Measurements from ENCODE around the gene OSBPL8. TPM values are rescaled to one million over a fixed set of nuclear protein-coding genes. Genes with fewer than 3 reads are reported as not detected.

OSBPL8 gene
- total and polyA plus RNA-seq, 2 donors (not counting 1 experiment from before 2014, with no cell fraction given) = 11.1 to 112 TPM

DNA sequence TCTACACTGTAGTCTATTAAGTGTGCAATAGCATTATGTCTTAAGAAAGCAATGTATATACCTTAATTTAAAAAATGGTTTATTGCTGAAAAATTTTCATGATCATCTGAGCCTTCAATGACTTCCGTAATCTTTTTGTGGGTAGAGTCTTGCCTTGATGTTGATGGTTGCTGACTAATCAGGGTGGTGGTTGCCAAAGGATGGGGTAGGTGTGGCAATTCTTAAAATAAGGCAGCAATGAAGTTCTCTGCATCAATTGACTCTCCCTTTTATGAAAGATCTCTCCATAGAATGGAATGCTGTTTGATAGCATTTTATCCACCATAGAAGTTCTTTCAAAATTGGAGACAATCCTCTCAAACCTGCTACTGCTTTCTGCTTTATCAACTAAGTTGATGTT is 252.5 kb downstream of the OSBPL8 start:
- Histone ChIP-seq H3K9me3 (ENCODE audit: control extremely low read depth in 1 of 3, control insufficient read depth in 2 of 3, insufficient read depth in 1 of 3, low read length in 2 of 3) (no peaks in the 10 kb centered on the region), H3K36me3 (replicated peaks in 1 of 2; ENCODE audit: control extremely low read depth in 1 of 2, control insufficient read depth in 1 of 2, extremely low read depth in 1 of 2, insufficient read depth in 2 of 2, low read length in 1 of 2) (no peaks in the 10 kb centered on the region), H3K4me1 (ENCODE audit: control insufficient read depth in 2 of 2, insufficient read depth in 2 of 2, low read length in 2 of 2) (no peaks in the 10 kb centered on the region), H3K79me2 (ENCODE audit: control insufficient read depth, insufficient read depth, low read length) (no peaks in the 10 kb centered on the region), H3K4me2 (replicated peaks; ENCODE audit: low read depth, low read length, poor library complexity, severe bottlenecking) (no peak overlapping the region), H2AFZ (ENCODE audit: insufficient read depth, low read depth, low read length, poor library complexity, severe bottlenecking) (no peak overlapping the region), H3K9ac (ENCODE audit: low read length) (no peak overlapping the region), H3K27me3 (replicated peaks in 1 of 4; ENCODE audit: control extremely low read depth in 1 of 4, control insufficient read depth in 3 of 4, insufficient read depth in 4 of 4, low read length in 3 of 4) (peaks cover 0 to 9% (median 0%) of the 10 kb centered on the region in 4 experiments), H3K4me3 (ENCODE audit: control extremely low read depth in 1 of 5, extremely low read depth in 1 of 5, insufficient read depth in 1 of 5, low read depth in 2 of 5, low read length in 4 of 5) (no peak overlapping the region), H3K27ac (ENCODE audit: low read length in 2 of 2) (no peak overlapping the region), H4K20me1 (ENCODE audit: control insufficient read depth, insufficient read depth, low read length, poor library complexity, severe bottlenecking) (no peaks in the 10 kb centered on the region)
- no peak overlapping the region for H3K27ac Mint-ChIP-seq
- H3K4me1 Mint-ChIP-seq = no peaks in the 10 kb centered on the region
- no peak overlapping the region for H3K4me3 Mint-ChIP-seq
- intact Hi-C loops (cut with micrococcal nuclease) = no loop called here
- POLR2A ChIA-PET = no interaction called here
- ATAC-seq (ENCODE audit: low read depth) (no peak), DNase-seq (no peak)
- H3K9me3 Mint-ChIP-seq (ENCODE audit: insufficient read depth) = no peaks in the 10 kb centered on the region
- TF ChIP-seq EZH2 (IDR thresholded peaks at IDR 0.05; ENCODE audit: borderline replicate concordance, insufficient read depth, low read depth, low read length, poor library complexity, severe bottlenecking) = no peak
- TF ChIP-seq, protein P1, sequence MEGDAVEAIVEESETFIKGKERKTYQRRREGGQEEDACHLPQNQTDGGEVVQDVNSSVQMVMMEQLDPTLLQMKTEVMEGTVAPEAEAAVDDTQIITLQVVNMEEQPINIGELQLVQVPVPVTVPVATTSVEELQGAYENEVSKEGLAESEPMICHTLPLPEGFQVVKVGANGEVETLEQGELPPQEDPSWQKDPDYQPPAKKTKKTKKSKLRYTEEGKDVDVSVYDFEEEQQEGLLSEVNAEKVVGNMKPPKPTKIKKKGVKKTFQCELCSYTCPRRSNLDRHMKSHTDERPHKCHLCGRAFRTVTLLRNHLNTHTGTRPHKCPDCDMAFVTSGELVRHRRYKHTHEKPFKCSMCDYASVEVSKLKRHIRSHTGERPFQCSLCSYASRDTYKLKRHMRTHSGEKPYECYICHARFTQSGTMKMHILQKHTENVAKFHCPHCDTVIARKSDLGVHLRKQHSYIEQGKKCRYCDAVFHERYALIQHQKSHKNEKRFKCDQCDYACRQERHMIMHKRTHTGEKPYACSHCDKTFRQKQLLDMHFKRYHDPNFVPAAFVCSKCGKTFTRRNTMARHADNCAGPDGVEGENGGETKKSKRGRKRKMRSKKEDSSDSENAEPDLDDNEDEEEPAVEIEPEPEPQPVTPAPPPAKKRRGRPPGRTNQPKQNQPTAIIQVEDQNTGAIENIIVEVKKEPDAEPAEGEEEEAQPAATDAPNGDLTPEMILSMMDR (IDR thresholded peaks at IDR 0.05) = no peak
- WGBS (ENCODE audit: insufficient coverage) = 100% methylated on average over 1 of the region's 1 CpG
- CTCF ChIA-PET = no interaction called here
- H3K27me3 Mint-ChIP-seq = peaks cover 12% of the 10 kb centered on the region

DNA sequence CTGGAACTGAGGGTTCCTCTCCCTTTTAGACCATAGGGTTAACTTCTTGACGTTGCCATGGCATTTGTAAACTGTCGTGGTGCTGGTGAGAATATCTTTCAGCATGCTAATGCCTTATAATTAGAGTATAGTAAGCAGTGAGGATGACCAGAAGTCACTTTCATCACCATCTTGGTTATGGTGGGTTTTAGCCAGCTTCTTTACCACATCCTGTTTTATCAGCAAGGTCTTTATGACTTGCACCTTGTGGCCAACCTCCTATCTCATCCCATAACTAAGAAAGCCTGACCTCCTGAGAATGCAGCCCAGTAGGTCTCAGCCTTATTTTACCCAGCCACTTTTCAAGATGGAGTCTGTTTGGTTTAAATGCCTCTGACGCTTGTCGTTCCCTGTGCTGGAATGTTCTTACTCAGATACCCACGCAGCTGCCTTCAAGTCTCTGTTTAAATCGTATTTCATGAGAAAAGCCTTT is 255.5 kb downstream of the OSBPL8 start:
- H3K36me3 ChIP-seq (replicated peaks in 1 of 2; ENCODE audit: control extremely low read depth in 1 of 2, control insufficient read depth in 1 of 2, extremely low read depth in 1 of 2, insufficient read depth in 2 of 2, low read length in 1 of 2) = no peaks in the 10 kb centered on the region
- no peak overlapping the region for H3K4me3 ChIP-seq (ENCODE audit: control extremely low read depth in 1 of 5, extremely low read depth in 1 of 5, insufficient read depth in 1 of 5, low read depth in 2 of 5, low read length in 4 of 5)
- no peak overlapping the region for H3K4me3 Mint-ChIP-seq
- ChIA-PET POLR2A (no interaction called here), CTCF (no interaction called here)
- H3K4me2 ChIP-seq (replicated peaks; ENCODE audit: low read depth, low read length, poor library complexity, severe bottlenecking) = no peak overlapping the region
- 83% methylated on average over 4 of the region's 6 CpGs for whole genome bisulfite sequencing (ENCODE audit: insufficient coverage)
- H3K4me1 Mint-ChIP-seq = no peaks in the 10 kb centered on the region
- no peaks in the 10 kb centered on the region for H3K79me2 ChIP-seq (ENCODE audit: control insufficient read depth, insufficient read depth, low read length)
- no peak overlapping the region for H2AFZ ChIP-seq (ENCODE audit: insufficient read depth, low read depth, low read length, poor library complexity, severe bottlenecking)
- no peaks in the 10 kb centered on the region for H3K9me3 Mint-ChIP-seq (ENCODE audit: insufficient read depth)
- intact Hi-C loops (cut with micrococcal nuclease) = no loop called here
- H4K20me1 ChIP-seq (ENCODE audit: control insufficient read depth, insufficient read depth, low read length, poor library complexity, severe bottlenecking) = no peaks in the 10 kb centered on the region
- TF ChIP-seq EZH2 (IDR thresholded peaks at IDR 0.05; ENCODE audit: borderline replicate concordance, insufficient read depth, low read depth, low read length, poor library complexity, severe bottlenecking) = no peak
- TF ChIP-seq, protein P1 (IDR thresholded peaks at IDR 0.05) = no peak
- DNase-seq = no peak
- peaks cover 11% of the 10 kb centered on the region for H3K27me3 Mint-ChIP-seq
- H3K9me3 ChIP-seq (ENCODE audit: control extremely low read depth in 1 of 3, control insufficient read depth in 2 of 3, insufficient read depth in 1 of 3, low read length in 2 of 3) = no peaks in the 10 kb centered on the region
- H3K27ac ChIP-seq (ENCODE audit: low read length in 2 of 2) = no peak overlapping the region
- no peak for ATAC-seq (ENCODE audit: low read depth)
- no peaks in the 10 kb centered on the region for H3K4me1 ChIP-seq (ENCODE audit: control insufficient read depth in 2 of 2, insufficient read depth in 2 of 2, low read length in 2 of 2)
- no peaks in the 10 kb centered on the region for H3K27me3 ChIP-seq (replicated peaks in 1 of 4; ENCODE audit: control extremely low read depth in 1 of 4, control insufficient read depth in 3 of 4, insufficient read depth in 4 of 4, low read length in 3 of 4)
- no peak overlapping the region for H3K9ac ChIP-seq (ENCODE audit: low read length)
- no peak overlapping the region for H3K27ac Mint-ChIP-seq

Data from B cell (primary cell).